Loucy (cell line): ENCODE data around the gene AP4B1.

Source experiments
- H2AFZ ChIP-seq: fragments of 200-600 bp; sonication (generic); 2 replicates; pipeline ENCODE4 v1.6.0; 2016; ENCODE audit warnings: antibody characterized with exemption, mild to moderate bottlenecking, low read length, moderate library complexity
- H3F3A ChIP-seq: fragments of 200-600 bp; 2 replicates; pipeline ENCODE4 v1.6.0; 2016; ENCODE audit warnings: antibody characterized with exemption, low read depth, mild to moderate bottlenecking
- H3K27me3 ChIP-seq: fragments of 200-600 bp; sonication (generic); 2 replicates; pipeline ENCODE4 v1.6.1; 2014; ENCODE audit warnings: low read length, mild to moderate bottlenecking; ENCODE audit not compliant: insufficient read depth, poor library complexity, severe bottlenecking
- H3K36me3 ChIP-seq: fragments of 200-600 bp; sonication (generic); 2 replicates; pipeline ENCODE4 v1.6.1; 2016; ENCODE audit warnings: low read length; ENCODE audit not compliant: insufficient read depth
- H3K4me1 ChIP-seq: fragments of 200-600 bp; sonication (generic); 2 replicates; pipeline ENCODE4 v1.5.1; 2014; ENCODE audit warnings: low read length, mild to moderate bottlenecking; ENCODE audit not compliant: insufficient read depth, poor library complexity, severe bottlenecking
- H3K4me2 ChIP-seq: fragments of 200-600 bp; sonication (generic); 2 replicates; pipeline ENCODE4 v1.6.0; 2014; ENCODE audit warnings: antibody characterized with exemption, low read length, low read depth, mild to moderate bottlenecking; ENCODE audit not compliant: poor library complexity, severe bottlenecking
- H3K4me3 ChIP-seq: fragments of 200-600 bp; sonication (generic); 2 replicates; pipeline ENCODE4 v1.5.1; 2014; ENCODE audit warnings: low read length, mild to moderate bottlenecking, mixed read lengths; ENCODE audit not compliant: poor library complexity, severe bottlenecking
- H3K79me2 ChIP-seq: fragments of 200-600 bp; sonication (generic); 2 replicates; pipeline ENCODE4 v1.6.1; 2014; ENCODE audit warnings: low read length; ENCODE audit not compliant: insufficient read depth
- H3K9ac ChIP-seq: fragments of 200-600 bp; sonication (generic); 2 replicates; pipeline ENCODE4 v1.6.0; 2014; ENCODE audit warnings: mild to moderate bottlenecking, low read depth, low read length, moderate library complexity; ENCODE audit not compliant: poor library complexity, severe bottlenecking
- H3K9me2 ChIP-seq: fragments of 200-600 bp; sonication (generic); replicated peaks from 2 replicates; pipeline ENCODE4 v1.6.1; 2016; ENCODE audit warnings: low read depth, low read length, mixed read lengths
- H3K9me3 ChIP-seq: fragments of 200-600 bp; sonication (generic); 2 replicates; pipeline ENCODE4 v1.6.1; 2014; ENCODE audit warnings: mild to moderate bottlenecking, antibody characterized with exemption, low read length, low read depth; ENCODE audit not compliant: insufficient read depth
- H4K20me1 ChIP-seq: fragments of 200-600 bp; sonication (generic); 2 replicates; pipeline ENCODE4 v1.6.0; 2014; ENCODE audit warnings: antibody characterized with exemption, low read length, mild to moderate bottlenecking; ENCODE audit not compliant: insufficient read depth, poor library complexity, severe bottlenecking
- EZH2phosphoT487 ChIP-seq: fragments of 200-600 bp; IDR thresholded peaks from 2 replicates; pipeline ENCODE4 v1.6.1; 2018; ENCODE audit warnings: antibody characterized with exemption, mild to moderate bottlenecking, moderate library complexity, borderline replicate concordance
- TF ChIP-seq, protein P1 (sequence below): fragments of 200-600 bp; sonication (generic); conservative IDR thresholded peaks from 2 replicates; pipeline ENCODE4 v1.5.1; 2014; ENCODE audit warnings: mild to moderate bottlenecking, antibody characterized with exemption, low read length

The AP4B1 gene

DNA sequence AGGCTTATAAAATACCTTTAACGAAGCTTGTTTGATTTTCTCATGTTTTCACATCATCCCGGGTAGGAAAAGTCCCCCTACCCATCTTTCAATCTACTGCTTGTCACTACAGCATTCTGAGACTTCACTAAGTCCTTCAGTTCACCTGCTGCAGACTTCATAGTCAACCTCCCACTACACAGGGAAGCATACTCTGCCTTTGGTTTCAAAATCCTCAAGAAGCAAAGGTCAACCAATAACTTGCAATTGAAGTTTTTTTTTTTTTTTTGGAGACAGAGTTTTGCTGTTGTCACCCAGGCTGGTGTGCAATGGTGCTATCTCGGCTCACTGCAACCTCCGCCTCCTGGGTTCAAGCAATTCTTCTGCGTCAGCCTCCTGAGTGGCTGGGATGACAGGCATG is 28.4 kb downstream of the AP4B1 start:
- Histone ChIP-seq H3K9ac (no peak overlapping the region), H3K36me3 (no peaks in the 10 kb centered on the region), H2AFZ (no peak overlapping the region), H3K4me3 (no peak overlapping the region), H3F3A (0 out of 2 replicates have a peak, but pooled peaks cover 2% of the 10 kb centered on the region), H4K20me1 (no peaks in the 10 kb centered on the region), H3K9me3 (no peaks in the 10 kb centered on the region), H3K9me2 (no peaks in the 10 kb centered on the region), H3K4me1 (peaks cover 66% of the 10 kb centered on the region), H3K27me3 (no peaks in the 10 kb centered on the region), H3K79me2 (peaks cover 3% of the 10 kb centered on the region), H3K4me2 (no peak overlapping the region)
- TF ChIP-seq, protein P1, sequence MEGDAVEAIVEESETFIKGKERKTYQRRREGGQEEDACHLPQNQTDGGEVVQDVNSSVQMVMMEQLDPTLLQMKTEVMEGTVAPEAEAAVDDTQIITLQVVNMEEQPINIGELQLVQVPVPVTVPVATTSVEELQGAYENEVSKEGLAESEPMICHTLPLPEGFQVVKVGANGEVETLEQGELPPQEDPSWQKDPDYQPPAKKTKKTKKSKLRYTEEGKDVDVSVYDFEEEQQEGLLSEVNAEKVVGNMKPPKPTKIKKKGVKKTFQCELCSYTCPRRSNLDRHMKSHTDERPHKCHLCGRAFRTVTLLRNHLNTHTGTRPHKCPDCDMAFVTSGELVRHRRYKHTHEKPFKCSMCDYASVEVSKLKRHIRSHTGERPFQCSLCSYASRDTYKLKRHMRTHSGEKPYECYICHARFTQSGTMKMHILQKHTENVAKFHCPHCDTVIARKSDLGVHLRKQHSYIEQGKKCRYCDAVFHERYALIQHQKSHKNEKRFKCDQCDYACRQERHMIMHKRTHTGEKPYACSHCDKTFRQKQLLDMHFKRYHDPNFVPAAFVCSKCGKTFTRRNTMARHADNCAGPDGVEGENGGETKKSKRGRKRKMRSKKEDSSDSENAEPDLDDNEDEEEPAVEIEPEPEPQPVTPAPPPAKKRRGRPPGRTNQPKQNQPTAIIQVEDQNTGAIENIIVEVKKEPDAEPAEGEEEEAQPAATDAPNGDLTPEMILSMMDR = no peak
- TF ChIP-seq EZH2phosphoT487 = no peak

DNA sequence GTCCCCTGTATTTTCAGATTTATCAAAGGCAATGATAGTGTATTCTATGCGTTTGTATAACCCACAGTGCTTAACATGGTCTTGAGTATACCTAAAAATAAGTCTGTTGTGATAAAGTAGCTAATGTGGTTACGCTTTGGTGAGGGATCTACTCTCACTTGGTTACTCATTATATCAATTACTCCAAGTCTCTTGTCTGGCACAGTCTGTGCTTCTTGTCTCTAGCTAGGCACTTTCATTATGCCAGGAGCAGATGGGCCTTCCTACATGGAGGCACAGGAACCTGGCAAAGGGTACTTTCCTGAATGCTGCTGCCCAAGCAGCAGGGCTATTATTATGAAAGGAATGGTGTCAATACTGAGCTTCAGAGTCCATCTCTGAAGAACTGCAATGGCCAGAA is 28.9 kb downstream of the AP4B1 start:
- Histone ChIP-seq H3K36me3 (no peaks in the 10 kb centered on the region), H3K79me2 (peaks cover 7% of the 10 kb centered on the region), H2AFZ (no peak overlapping the region), H3K27me3 (no peaks in the 10 kb centered on the region), H3F3A (0 out of 2 replicates have a peak, but pooled peaks cover 2% of the 10 kb centered on the region), H3K9me2 (no peaks in the 10 kb centered on the region), H3K9me3 (no peaks in the 10 kb centered on the region), H3K4me2 (no peak overlapping the region), H4K20me1 (no peaks in the 10 kb centered on the region), H3K9ac (no peak overlapping the region), H3K4me3 (no peak overlapping the region), H3K4me1 (peaks cover 64% of the 10 kb centered on the region)
- TF ChIP-seq EZH2phosphoT487 = no peak
- TF ChIP-seq, protein P1 = no peak

DNA sequence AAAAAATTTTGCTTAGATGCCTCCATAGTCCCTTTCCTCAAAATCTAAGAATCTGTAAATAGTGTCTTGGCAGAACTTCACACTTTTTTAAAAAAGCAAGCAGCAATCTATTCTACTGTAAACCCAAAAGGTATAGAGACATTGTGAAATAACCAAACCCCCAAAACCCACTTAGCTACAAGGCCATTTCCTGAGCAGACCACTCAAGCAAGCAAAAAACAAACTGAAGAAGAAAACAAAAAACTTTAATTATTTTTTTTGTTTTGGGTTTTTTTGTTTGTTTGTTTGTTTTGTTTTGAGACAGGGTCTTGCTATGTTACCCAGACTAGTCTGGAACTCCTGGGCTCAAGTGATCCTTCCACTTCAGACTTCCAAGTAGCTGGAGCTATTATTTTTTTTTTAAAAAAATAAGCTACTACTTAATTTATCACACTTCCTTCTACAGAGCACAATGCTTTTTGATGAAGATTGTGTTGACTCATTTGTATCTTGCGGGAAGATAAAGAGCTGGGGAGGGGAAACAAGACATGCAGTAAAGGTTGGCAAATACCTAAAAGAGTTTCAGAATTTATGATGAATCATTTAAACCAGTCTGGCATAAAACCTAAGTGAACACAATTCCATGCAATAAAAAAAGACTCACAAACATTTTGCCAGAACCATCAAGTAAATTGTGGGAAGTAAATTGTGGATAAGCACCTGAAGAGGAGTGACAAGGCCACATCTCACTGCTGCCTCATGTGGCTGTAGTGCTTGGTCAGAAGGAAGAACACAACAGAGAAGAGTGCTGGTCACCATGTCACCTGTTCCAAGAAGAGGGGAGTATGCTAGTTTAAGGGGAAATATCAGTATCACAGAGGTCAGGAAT is 30.4 kb downstream of the AP4B1 start:
- Histone ChIP-seq H3K4me1 (peaks cover 62% of the 10 kb centered on the region), H3K9me2 (no peaks in the 10 kb centered on the region), H3F3A (0 out of 2 replicates have a peak, but pooled peaks cover 2% of the 10 kb centered on the region), H2AFZ (peak overlapping the region; percentile 77; the same call in 1 of the 2 replicates), H3K27me3 (no peaks in the 10 kb centered on the region), H3K9ac (peak overlapping the region; percentile 86), H3K36me3 (no peaks in the 10 kb centered on the region), H3K79me2 (peaks cover 22% of the 10 kb centered on the region), H3K9me3 (no peaks in the 10 kb centered on the region), H3K4me2 (peak overlapping the region; percentile 72), H4K20me1 (no peaks in the 10 kb centered on the region), H3K4me3 (peak overlapping the region; percentile 27)
- TF ChIP-seq, protein P1 = peak; percentile 75
- TF ChIP-seq EZH2phosphoT487 = no peak
